IgD-negative memory B cell (primary cell): Measurements from ENCODE around the gene MAPKAPK2. TPM values are rescaled to one million over a fixed set of nuclear protein-coding genes. Genes with fewer than 3 reads are reported as not detected.

ENCODE experiments used
- H3K27ac Mint-ChIP-seq, 3 donors: one replicate each; pipeline ENCODE4 v1.8.0; 2020 to 2022; ENCODE audit warnings: mild to moderate bottlenecking in 3 of 3, mixed read lengths in 3 of 3, moderate library complexity in 1 of 3
- H3K27me3 Mint-ChIP-seq: one replicate; pipeline ENCODE4 v1.8.0; 2021; ENCODE audit warnings: mixed read lengths
- H3K36me3 Mint-ChIP-seq: one replicate; pipeline ENCODE4 v1.8.0; 2020; ENCODE audit warnings: mild to moderate bottlenecking, mixed read lengths
- H3K4me1 Mint-ChIP-seq, 3 donors: one replicate each; pipeline ENCODE4 v1.8.0; 2020 to 2022; ENCODE audit warnings: mixed read lengths in 3 of 3, mild to moderate bottlenecking in 1 of 3
- H3K4me3 Mint-ChIP-seq, 4 donors: one replicate each; pipeline ENCODE4 v1.8.0; 2020 to 2022; ENCODE audit warnings: mild to moderate bottlenecking in 4 of 4, mixed read lengths in 4 of 4, moderate library complexity in 3 of 4
- H3K9me3 Mint-ChIP-seq, 3 donors: one replicate each; pipeline ENCODE4 v1.8.0; 2020 to 2021; ENCODE audit warnings: mixed read lengths in 3 of 3, mild to moderate bottlenecking in 1 of 3
- polyA plus RNA-seq: library from polyadenylated mRNA; unstranded; fragments of 300-500 nt; fragmentation: Illumina TruSeq; gene quantifications from one replicate; pipeline ENCODE4 v1.2.3, GENCODE V29; 2021

Gene MAPKAPK2
- polyA plus RNA-seq, 1 donor from 2014 or later = 4.1 TPM

DNA sequence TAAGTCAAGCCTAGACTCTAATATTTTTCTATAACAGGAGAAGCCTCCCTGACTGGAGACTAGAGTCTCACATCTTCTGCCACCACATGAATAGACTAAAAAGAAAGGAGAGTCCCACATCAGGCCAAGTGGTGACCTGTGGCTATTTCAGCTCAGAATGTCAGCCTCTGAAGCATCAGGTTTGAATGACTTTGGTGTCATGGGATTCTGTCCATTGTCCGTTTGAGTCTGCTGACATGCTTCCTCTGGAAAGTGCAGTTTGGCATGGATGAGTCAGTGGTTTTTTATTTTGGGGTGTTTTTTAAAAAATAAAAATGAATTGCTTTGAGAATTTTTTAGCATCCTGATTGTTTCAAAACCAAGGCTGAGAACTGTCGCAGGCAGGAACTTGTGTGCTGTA lies 29.9 kb upstream of the MAPKAPK2 start:
- Mint-ChIP-seq H3K4me3 (no peak overlapping the region), H3K36me3 (peaks cover 2% of the 10 kb centered on the region), H3K4me1 (peaks cover 4 to 9% (median 7%) of the 10 kb centered on the region in 3 donors), H3K9me3 (no peaks in the 10 kb centered on the region), H3K27ac (no peak overlapping the region), H3K27me3 (peaks cover 12% of the 10 kb centered on the region)

DNA sequence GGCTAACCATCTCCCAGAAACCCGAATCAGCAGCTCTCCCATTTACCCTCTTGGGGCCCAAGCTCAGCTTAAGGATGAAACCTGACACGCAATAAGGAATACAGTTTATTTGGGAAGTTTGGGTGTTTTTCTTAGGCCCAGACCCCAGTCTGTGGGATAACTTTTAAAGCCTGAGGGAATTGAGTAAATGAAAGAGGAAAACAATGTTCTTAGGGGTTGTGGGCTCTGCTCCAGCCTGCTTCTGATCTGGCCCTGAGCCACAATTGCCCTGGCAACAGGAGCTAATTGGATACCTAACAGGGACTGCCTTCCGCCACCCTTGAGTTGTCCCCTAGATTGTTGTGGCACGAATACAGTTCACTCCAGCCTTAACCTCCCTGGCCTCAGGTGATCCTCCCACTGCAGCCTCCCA lies 29.2 kb upstream of the MAPKAPK2 start:
- H3K27ac Mint-ChIP-seq = no peak overlapping the region
- peaks cover 4 to 9% (median 7%) of the 10 kb centered on the region in 3 donors for H3K4me1 Mint-ChIP-seq
- H3K36me3 Mint-ChIP-seq = peaks cover 3% of the 10 kb centered on the region
- H3K9me3 Mint-ChIP-seq = no peaks in the 10 kb centered on the region
- H3K4me3 Mint-ChIP-seq = no peak overlapping the region
- peaks cover 12% of the 10 kb centered on the region for H3K27me3 Mint-ChIP-seq

GRCh38 chr1:206656936-206657335 lies 27.8 kb upstream of the MAPKAPK2 start:
- H3K36me3 Mint-ChIP-seq = peaks cover 2% of the 10 kb centered on the region
- peaks cover 4 to 9% (median 7%) of the 10 kb centered on the region in 3 donors for H3K4me1 Mint-ChIP-seq
- no peaks in the 10 kb centered on the region for H3K9me3 Mint-ChIP-seq
- H3K4me3 Mint-ChIP-seq = no peak overlapping the region
- H3K27me3 Mint-ChIP-seq = peaks cover 12% of the 10 kb centered on the region
- H3K27ac Mint-ChIP-seq = no peak overlapping the region

DNA sequence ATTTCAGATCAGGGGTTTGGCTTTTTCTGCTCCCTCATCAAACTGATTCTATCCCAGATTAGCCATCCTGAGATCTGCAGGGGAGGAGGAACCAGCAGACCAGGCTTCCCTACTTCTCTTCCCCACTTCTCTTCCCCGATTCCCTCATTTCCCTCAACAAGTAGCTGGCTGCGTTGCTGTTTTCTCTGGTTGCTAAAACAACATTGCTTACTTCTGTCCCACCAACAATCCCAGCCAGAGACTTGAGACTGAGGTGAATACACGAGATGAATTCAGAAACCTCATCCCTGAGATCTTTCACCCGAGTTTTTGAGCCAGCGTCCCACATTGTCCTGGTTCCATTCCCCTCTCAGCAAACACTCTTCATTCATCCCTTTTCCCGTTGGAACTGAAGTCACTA lies 27.0 kb upstream of the MAPKAPK2 start:
- Mint-ChIP-seq H3K27me3 (peaks cover 14% of the 10 kb centered on the region), H3K4me3 (peak overlapping the region in 1 of 4 donors; percentile 25), H3K27ac (no peak overlapping the region), H3K9me3 (no peaks in the 10 kb centered on the region), H3K4me1 (peaks cover 7 to 9% (median 7%) of the 10 kb centered on the region in 3 donors), H3K36me3 (peaks cover 2% of the 10 kb centered on the region)

- Mint-ChIP-seq H3K27me3 (peaks cover 18% of the 10 kb centered on the region), H3K27ac (no peak overlapping the region), H3K4me1 (peaks cover 9 to 14% (median 9%) of the 10 kb centered on the region in 3 donors), H3K36me3 (peaks cover 2% of the 10 kb centered on the region), H3K9me3 (no peaks in the 10 kb centered on the region), H3K4me3 (peak overlapping the region in 2 of 4 donors; percentile 32 to 56)
These were observed 26.3 kb upstream of the MAPKAPK2 start for GRCh38 chr1:206658264-206658980.

GRCh38 chr1:206658981-206659273 lies 25.8 kb upstream of the MAPKAPK2 start:
- H3K36me3 Mint-ChIP-seq = peaks cover 2% of the 10 kb centered on the region
- H3K4me3 Mint-ChIP-seq = no peak overlapping the region
- H3K9me3 Mint-ChIP-seq = no peaks in the 10 kb centered on the region
- peaks cover 11 to 18% (median 13%) of the 10 kb centered on the region in 3 donors for H3K4me1 Mint-ChIP-seq
- H3K27ac Mint-ChIP-seq = no peak overlapping the region
- peaks cover 22% of the 10 kb centered on the region for H3K27me3 Mint-ChIP-seq

DNA sequence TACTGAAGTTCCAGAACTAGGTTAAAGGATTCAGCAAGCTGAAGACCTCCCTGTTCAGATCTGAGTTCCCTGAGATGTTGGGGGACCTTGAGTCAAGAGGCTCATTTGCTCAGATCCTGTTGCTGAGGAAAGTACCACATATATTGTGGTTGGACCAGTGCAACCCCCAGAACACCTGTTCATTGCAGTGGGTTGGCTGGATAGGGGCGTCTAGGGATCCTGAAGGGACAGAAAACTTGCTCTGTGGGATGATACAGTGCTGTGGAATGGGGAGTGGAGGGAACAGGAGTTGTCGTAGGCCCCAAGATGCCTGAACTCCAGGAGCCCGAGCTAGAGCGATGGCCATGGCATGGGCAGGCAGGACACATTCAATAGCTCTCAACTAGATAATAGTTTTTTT lies 24.6 kb upstream of the MAPKAPK2 start:
- peak overlapping the region in 1 of 3 donors; percentile 29 for H3K27ac Mint-ChIP-seq
- peaks cover 15 to 26% (median 15%) of the 10 kb centered on the region in 3 donors for H3K4me1 Mint-ChIP-seq
- H3K27me3 Mint-ChIP-seq = peaks cover 22% of the 10 kb centered on the region

DNA sequence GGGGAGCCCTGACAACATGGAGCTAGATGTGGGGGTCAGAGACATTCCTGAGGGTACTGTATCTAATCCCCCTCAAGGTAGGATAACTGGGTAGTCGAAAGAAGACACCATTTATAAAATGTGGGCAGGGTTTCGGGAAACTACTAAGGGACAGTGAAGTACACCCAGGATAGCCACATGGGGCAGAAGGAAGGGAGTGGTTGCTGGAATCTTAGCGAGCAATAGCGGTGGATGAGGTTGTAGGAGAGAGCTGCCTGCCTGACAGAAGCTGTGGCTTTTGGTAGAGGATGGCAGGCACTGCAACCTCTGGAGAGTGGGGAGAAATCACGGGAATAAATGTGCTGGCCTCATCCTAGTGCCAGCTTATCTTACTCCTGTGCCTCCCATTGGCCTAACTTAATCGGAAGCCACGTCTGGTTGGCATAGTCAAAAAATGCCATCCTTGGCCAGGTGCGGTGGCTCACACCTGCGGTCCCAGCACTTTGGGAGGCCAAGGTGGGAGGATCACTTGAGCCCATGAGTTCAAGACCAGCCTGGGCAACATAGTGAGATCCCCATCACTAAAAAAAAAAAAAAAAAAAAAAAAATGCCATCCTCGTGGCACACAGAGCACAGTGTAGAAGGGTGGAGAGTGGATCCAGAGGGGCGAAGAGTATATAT lies 23.4 kb upstream of the MAPKAPK2 start:
- Mint-ChIP-seq H3K4me1 (peaks cover 15 to 28% (median 16%) of the 10 kb centered on the region in 3 donors), H3K27me3 (peaks cover 22% of the 10 kb centered on the region), H3K36me3 (peaks cover 2% of the 10 kb centered on the region), H3K9me3 (no peaks in the 10 kb centered on the region), H3K4me3 (peak overlapping the region in 1 of 4 donors; percentile 13), H3K27ac (no peak overlapping the region)

More for the DNA sequence above, 24.6 kb upstream of the MAPKAPK2 start:
- H3K9me3 Mint-ChIP-seq = no peaks in the 10 kb centered on the region
- peaks cover 2% of the 10 kb centered on the region for H3K36me3 Mint-ChIP-seq
- no peak overlapping the region for H3K4me3 Mint-ChIP-seq

GRCh38 chr1:206662396-206663092 lies 22.2 kb upstream of the MAPKAPK2 start:
- H3K9me3 Mint-ChIP-seq = no peaks in the 10 kb centered on the region
- no peak overlapping the region for H3K4me3 Mint-ChIP-seq
- peaks cover 21% of the 10 kb centered on the region for H3K27me3 Mint-ChIP-seq
- H3K4me1 Mint-ChIP-seq = peaks cover 15 to 28% (median 16%) of the 10 kb centered on the region in 3 donors
- peak overlapping the region in 1 of 3 donors; percentile 39 for H3K27ac Mint-ChIP-seq
- peaks cover 2% of the 10 kb centered on the region for H3K36me3 Mint-ChIP-seq

DNA sequence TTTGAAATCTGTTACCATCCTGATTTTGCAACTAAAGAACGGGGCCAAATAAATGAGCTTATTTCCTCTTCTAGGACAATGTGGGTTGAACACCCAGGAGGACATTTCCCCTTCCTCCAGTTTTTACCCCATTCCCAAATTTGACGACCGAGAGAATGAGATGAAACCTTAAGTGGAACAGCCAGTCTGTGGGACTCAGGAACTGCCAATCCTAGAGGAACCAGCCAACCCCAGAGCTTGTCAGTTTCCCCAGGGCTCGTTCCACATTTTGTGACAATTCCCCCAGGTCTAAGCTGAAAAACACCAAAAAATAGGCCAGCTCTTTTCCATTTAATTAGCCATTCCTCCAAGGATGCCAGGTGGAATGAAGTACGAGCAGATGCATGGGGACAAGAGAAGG lies 21.3 kb upstream of the MAPKAPK2 start:
- Mint-ChIP-seq H3K4me1 (peaks cover 9 to 28% (median 11%) of the 10 kb centered on the region in 3 donors), H3K27me3 (peaks cover 18% of the 10 kb centered on the region), H3K27ac (no peak overlapping the region), H3K9me3 (no peaks in the 10 kb centered on the region), H3K36me3 (peaks cover 2% of the 10 kb centered on the region), H3K4me3 (peak overlapping the region in 2 of 4 donors; percentile 79 to 80)

DNA sequence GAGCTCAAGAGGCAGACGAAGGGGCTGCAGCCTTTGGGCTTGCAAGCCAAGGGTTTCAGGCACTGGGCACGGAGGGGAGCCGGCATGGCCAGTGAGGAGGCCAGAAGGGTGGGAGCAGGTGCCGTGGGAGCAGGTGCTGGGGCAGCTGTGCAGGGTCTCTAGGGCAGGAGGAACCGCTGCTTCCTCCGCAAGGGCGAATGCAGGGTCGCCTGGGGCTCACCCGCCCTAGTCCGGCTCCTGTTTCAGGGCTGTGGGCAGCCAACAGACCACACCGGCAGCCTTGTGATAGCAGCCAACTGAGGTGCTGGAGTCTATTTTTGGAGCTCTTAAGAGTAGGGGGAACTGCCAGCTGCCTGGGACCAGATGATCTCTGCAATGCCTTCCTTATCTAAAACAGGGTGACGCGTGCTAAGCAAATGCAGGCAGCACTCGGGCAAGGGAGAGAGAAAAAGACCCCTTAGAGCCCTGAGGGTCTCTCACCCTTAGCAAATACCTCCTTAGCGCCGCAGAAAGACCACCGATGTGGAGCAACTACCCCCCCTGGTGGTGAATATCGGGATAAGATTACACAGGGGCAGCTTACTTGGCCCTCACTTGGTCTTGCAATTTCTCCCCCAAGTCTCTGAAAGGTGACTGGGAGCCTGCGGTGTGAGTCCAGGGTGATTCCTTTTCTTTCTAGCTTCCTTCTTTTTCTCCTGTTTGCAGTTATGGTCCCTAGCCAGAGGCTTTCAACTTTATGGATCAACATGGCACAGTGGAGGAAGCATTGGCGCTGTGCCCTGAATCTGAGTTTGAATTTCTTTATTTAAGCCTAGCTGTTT lies 20.7 kb upstream of the MAPKAPK2 start:
- Mint-ChIP-seq H3K4me3 (peak overlapping the region in 3 of 4 donors; percentile 59 to 80 (median 79)), H3K9me3 (no peaks in the 10 kb centered on the region), H3K4me1 (peaks cover 6 to 24% (median 9%) of the 10 kb centered on the region in 3 donors), H3K27me3 (peaks cover 17% of the 10 kb centered on the region), H3K27ac (no peak overlapping the region), H3K36me3 (peaks cover 2% of the 10 kb centered on the region)

DNA sequence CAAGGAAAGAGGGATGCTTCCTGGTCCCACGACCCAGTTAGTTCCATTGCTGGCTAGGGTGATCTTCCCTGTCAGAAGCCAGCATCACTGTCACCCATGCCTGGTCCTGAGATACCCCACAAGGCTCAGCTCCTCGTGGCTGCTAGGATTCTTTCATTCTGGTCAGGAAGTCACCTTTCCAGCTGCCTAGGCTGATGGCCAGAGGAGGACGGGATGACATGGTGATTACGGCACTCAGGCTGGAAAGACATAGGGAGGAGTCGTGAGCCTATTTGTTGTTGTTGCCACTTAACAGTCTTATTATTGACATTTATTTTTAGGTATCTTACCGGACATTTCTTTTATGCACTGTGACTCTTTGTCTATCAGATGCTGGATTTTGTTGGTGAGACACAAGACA lies 20.0 kb upstream of the MAPKAPK2 start:
- no peak overlapping the region for H3K27ac Mint-ChIP-seq
- no peak overlapping the region for H3K4me3 Mint-ChIP-seq
- no peaks in the 10 kb centered on the region for H3K9me3 Mint-ChIP-seq
- peaks cover 15% of the 10 kb centered on the region for H3K27me3 Mint-ChIP-seq
- peaks cover 2% of the 10 kb centered on the region for H3K36me3 Mint-ChIP-seq
- H3K4me1 Mint-ChIP-seq = peaks cover 6 to 24% (median 9%) of the 10 kb centered on the region in 3 donors

GRCh38 chr1:206666031-206666561 lies 18.6 kb upstream of the MAPKAPK2 start:
- Mint-ChIP-seq H3K4me1 (peaks cover 6 to 24% (median 9%) of the 10 kb centered on the region in 3 donors), H3K4me3 (no peak overlapping the region), H3K36me3 (no peaks in the 10 kb centered on the region), H3K27ac (no peak overlapping the region), H3K9me3 (no peaks in the 10 kb centered on the region), H3K27me3 (peaks cover 15% of the 10 kb centered on the region)

DNA sequence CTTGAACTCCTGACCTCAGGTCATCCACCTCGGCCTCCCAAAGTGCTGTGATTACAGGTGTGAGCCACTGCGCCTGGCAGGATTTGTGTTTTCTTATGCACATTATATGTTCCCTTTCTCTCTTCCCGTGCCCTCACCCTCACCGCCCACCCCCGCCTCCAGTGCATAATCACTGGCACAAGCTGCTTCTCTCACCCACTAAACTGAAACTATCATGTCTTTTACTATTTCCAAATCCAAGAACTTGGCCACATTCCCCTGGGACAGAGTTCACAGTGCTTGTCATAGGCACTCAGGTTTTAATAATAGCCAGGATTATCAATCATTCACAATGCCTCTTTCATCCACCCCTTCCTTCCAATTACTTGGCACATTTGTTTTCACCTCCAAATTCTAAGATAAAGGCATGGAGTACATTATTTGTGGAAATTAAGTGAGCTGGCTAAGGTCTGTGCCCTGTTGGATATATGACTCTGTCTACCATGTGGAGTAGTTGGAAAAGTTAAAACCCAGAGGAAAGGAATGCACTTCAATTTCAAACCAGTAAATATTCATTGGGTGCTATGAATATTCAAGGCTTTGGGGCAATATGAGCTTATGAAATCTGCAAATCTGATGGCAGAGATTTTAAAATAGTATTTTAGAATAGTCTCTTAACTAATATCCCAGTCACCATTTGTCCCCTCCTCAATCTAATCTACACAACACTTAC lies 17.6 kb upstream of the MAPKAPK2 start:
- Mint-ChIP-seq H3K4me3 (no peak overlapping the region), H3K9me3 (no peaks in the 10 kb centered on the region), H3K27ac (peak overlapping the region in 1 of 3 donors; percentile 36), H3K36me3 (no peaks in the 10 kb centered on the region), H3K4me1 (peaks cover 6 to 24% (median 9%) of the 10 kb centered on the region in 3 donors), H3K27me3 (peaks cover 13% of the 10 kb centered on the region)
